Measurements from ENCODE around the gene CCDC102A. TPM values are rescaled to one million over a fixed set of nuclear protein-coding genes. Genes with fewer than 3 reads are reported as not detected.
"Not testable (repeated sequence)": the region's sequence is repeated elsewhere in the genome, so short reads cannot be mapped to it uniquely, and the experiment has no call there.

The CCDC102A gene
- total RNA-seq, 2 experiments from 2014 or later, result 8.1 to 10.5 TPM

DNA sequence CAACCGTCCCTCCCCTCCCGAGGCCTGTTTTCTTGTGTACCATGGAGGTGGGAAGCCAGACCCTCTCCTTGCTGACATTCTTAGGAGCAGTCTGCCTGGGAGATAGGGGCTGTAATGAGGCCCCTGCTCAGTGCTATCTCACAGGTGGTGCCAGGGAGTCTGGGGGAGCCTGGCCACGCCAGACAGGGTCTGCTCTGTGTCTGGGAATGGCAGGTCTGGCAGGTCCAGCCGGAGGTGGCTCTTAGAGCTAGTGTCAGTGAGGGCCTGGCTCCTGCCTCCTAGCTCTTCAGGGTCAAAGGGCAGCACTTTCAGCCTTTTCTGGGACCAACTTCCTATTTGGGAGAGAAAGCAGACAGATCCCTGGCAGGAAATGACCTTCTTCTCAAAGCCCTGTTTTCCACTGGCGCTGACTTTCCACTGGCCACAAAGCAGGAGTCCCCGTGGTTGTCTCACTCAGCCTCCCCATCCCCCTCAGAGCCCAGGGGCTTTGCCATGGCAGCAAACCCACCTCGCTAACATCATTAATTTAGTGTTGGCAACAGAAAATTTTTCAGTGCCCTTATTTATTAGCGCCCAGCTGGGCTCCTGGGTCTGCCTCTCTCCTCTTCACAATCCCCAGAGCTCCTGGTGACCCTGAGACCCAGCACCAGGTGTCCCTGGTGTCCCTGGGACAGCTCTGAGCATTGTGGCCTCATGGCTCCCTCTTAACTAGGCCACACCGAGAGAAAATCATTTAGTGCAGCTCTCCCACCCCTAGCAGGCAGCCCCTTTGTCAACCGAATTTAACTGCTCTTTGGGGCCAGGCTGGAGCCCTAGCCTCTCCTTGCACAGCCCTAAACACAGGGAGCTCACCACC, 26.1 kb downstream of the CCDC102A start:
- H3K4me1 Mint-ChIP-seq, result no peaks in the 10 kb centered on the region
- no peak overlapping the region for H3K27ac Mint-ChIP-seq
- H3K9me3 Mint-ChIP-seq, result no peaks in the 10 kb centered on the region
- H3K4me3 Mint-ChIP-seq, result no peak overlapping the region
- H3K36me3 Mint-ChIP-seq (ENCODE audit: low read depth), result no peaks in the 10 kb centered on the region
- H3K27me3 Mint-ChIP-seq, result no peaks in the 10 kb centered on the region
- ChIA-PET POLR2A (no interaction called here), CTCF (interaction anchor here (1.6 to 2.3 kb wide), 2 partner anchors 10 to 16 kb away, joined by 5 to 14 read pairs; no protein-coding TSS in a partner anchor)
- no peak for DNase-seq

DNA sequence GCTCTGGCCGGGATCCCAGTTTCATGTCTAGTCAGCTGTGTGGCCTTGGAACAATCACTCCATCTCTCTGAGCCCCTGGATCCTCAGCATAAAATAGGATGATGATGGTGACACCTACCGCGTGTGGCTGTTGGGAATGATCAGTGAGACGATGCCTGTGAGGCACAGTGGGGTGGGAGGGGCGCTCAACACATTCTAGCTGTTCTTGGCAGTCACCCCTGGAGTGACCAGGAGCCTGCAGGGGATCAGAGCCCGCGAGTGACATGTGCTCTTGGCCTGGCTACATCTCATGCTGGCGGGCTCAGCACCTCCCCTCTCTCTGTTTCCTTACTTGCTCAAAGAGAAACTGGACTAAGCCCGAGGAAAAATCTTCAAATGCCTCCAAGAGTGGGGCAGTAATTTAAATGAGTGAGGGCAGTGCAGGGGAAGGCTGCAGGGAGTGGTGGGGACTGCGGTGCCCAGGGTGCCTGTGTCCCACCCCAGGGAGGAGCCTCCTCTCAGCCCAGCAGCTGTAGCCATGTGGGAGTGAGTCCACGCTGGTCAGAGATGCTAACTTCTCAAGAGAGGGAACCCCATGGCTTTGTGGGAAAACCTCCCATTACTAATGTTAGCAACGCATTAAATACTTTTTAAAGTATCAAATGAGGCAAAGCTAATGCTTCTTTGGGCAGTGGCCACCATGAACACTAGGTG, 27.0 kb downstream of the CCDC102A start:
- DNase-seq, result no peak
- H3K36me3 Mint-ChIP-seq (ENCODE audit: low read depth), result no peaks in the 10 kb centered on the region
- POLR2A ChIA-PET, result no interaction called here
- CTCF ChIA-PET, result interaction anchor here (1.0 to 2.3 kb wide), 3 partner anchors 11 to 47 kb away, joined by 3 to 14 read pairs (median 5); no protein-coding TSS in a partner anchor
- H3K4me1 Mint-ChIP-seq, result no peaks in the 10 kb centered on the region
- H3K27me3 Mint-ChIP-seq, result no peaks in the 10 kb centered on the region
- no peaks in the 10 kb centered on the region for H3K9me3 Mint-ChIP-seq
- H3K4me3 Mint-ChIP-seq, result no peak overlapping the region
- no peak overlapping the region for H3K27ac Mint-ChIP-seq

DNA sequence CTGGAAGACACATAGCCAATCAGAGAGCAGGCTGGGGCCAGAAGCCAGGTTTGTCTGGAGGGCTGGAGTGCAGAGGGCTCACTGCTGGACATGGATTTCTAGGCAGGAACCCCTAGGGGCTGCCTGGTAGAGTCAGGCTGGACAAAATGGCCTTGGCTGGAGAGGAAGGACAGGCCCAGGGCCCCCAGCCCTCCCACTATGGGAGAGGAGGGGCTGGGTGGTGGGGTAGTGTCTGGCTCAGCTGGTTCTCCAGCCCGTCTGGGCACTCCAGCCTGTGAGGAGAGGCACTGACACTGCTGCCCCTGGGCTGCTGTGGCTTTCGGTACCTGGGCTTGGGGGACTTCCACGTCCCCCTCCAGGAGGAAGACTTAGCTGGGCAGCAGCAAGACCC, 28.3 kb downstream of the CCDC102A start:
- CTCF ChIA-PET, result interaction anchor here (1.6 kb wide), 1 partner anchor 12 kb away, joined by 6 read pairs; no protein-coding TSS in a partner anchor
- no peaks in the 10 kb centered on the region for H3K27me3 Mint-ChIP-seq
- H3K27ac Mint-ChIP-seq, result no peak overlapping the region
- H3K4me1 Mint-ChIP-seq, result no peaks in the 10 kb centered on the region
- DNase-seq, result no peak
- no peaks in the 10 kb centered on the region for H3K9me3 Mint-ChIP-seq
- H3K4me3 Mint-ChIP-seq, result no peak overlapping the region
- POLR2A ChIA-PET, result no interaction called here
- H3K36me3 Mint-ChIP-seq (ENCODE audit: low read depth), result no peaks in the 10 kb centered on the region

DNA sequence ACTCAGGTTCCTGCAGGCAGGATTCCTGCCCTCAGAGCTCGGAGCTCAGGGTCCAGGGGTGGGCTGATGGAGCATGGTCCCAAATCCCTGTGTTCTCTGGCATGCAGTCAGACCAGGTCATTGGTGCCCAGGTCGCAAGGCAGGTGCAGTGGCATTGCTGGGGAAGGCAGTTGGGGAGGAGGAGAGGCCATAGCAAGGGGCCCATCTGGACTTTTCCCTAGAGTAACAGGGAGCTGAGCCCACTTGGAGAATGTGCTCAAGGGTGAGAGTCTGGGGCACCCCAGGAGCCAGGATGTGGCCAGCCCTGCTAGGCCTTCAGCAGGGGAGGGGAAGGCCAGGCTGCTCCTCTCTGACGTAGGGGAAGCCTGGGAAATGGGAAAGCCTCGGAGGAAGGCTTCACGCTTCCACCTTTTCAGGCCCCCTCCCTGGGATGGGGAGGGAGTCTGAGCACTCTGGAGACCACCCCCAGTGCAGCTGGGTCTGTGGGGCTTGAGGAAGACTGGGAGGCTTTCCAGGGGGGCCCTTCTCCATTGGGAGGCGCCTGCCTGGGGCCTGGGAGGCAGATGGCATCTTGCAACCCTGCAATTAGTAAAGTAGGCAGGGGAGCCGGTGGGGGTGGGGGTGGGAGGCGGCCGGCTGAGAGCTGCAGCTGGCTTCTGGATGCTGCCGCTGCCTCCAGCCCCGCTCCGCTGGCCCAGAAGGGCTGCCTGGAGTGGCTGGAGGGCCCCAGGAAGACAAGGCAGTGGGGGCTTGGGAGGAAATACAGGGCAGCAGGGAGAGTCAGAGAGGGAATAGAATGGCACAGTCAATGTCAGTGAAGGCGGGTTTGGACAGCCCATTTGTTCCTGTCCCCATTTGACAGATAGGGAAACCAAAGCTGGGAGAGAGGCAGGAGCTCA, 29.0 kb downstream of the CCDC102A start:
- ChIA-PET CTCF (interaction anchor here (1.6 kb wide), 1 partner anchor 12 kb away, joined by 6 read pairs; no protein-coding TSS in a partner anchor), POLR2A (no interaction called here)
- no peaks in the 10 kb centered on the region for H3K4me1 Mint-ChIP-seq
- DNase-seq, result no peak
- no peak overlapping the region for H3K4me3 Mint-ChIP-seq
- H3K36me3 Mint-ChIP-seq (ENCODE audit: low read depth), result no peaks in the 10 kb centered on the region
- no peak overlapping the region for H3K27ac Mint-ChIP-seq
- H3K27me3 Mint-ChIP-seq, result no peaks in the 10 kb centered on the region
- no peaks in the 10 kb centered on the region for H3K9me3 Mint-ChIP-seq

DNA sequence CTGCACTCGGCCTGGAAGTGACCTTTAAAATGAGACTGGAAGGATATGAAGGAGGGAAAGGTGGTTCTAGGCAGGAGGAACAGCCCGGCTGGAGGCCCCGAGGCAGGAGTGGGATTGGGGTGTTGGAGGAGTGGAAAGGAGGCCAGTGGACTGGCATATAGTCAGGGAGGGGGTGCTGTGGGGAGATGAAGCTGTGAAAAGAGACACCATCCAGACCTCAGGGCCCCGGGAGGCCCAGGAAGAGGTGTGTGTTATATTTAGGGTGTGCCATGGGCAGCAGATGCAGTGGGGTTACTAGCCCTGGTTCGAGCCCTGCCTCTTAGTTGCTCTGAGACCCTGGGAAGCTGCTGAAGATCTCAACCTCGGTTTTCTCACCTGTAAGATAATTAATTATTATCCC, 31.2 kb downstream of the CCDC102A start:
- CTCF ChIA-PET, result interaction anchor here (0.8 to 1.7 kb wide), 5 partner anchors 12 to 43 kb away, joined by 3 to 5 read pairs (median 3); partner anchors contain the start of genes ADGRG5 and POLR2C
- POLR2A ChIA-PET, result no interaction called here
- no peak for DNase-seq
- H3K4me1 Mint-ChIP-seq, result peaks cover 12% of the 10 kb centered on the region
- no peaks in the 10 kb centered on the region for H3K27me3 Mint-ChIP-seq
- no peaks in the 10 kb centered on the region for H3K36me3 Mint-ChIP-seq (ENCODE audit: low read depth)
- H3K9me3 Mint-ChIP-seq, result no peaks in the 10 kb centered on the region
- H3K4me3 Mint-ChIP-seq, result no peak overlapping the region
- no peak overlapping the region for H3K27ac Mint-ChIP-seq

DNA sequence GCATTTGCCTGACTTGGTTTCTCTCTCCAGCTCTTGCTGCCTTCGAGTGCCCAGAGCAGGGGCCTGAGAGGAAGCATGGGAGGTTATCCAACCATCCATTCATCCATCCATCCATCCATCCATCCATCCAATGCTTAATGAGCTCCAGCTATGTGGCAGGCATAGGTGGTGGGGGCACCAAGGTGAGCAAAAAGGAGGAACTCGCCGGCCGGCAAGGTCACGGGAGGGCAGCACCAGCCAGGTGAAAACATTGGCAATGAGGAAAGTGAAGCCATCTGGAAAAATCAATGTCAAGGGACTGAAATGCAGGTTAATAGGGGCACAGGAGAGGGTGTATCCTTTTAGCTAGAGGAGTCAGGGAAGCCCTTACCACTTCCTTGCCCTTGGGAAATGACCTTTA, 31.9 kb downstream of the CCDC102A start:
- no peaks in the 10 kb centered on the region for H3K9me3 Mint-ChIP-seq
- peaks cover 12% of the 10 kb centered on the region for H3K4me1 Mint-ChIP-seq
- H3K4me3 Mint-ChIP-seq, result no peak overlapping the region
- CTCF ChIA-PET, result interaction anchor here (0.8 to 1.7 kb wide), 4 partner anchors 15 to 42 kb away, joined by 3 to 4 read pairs (median 3); partner anchors contain the start of gene POLR2C
- no peak overlapping the region for H3K27ac Mint-ChIP-seq
- POLR2A ChIA-PET, result no interaction called here
- no peaks in the 10 kb centered on the region for H3K27me3 Mint-ChIP-seq
- H3K36me3 Mint-ChIP-seq (ENCODE audit: low read depth), result no peaks in the 10 kb centered on the region
- no peak for DNase-seq

DNA sequence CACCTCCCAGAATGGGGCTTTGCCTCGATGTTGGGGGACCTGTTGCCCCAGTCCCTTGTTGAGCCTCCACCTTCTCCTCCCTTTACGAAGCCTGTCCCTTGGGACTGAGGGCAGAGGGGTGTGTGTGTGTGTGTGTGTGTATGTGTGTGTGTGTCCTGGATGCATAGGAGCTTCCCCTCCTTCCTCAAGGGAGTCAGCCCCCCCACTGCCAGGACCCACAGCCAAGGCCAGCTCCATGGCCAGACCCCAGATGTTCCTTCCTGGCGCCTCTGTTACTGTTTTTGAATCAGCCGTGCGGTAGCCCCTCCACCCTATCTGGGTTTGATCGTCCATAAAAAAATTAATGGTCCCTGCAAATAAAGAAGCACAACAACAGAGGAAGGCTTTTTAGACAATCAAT, 32.4 kb downstream of the CCDC102A start:
- ChIA-PET POLR2A (no interaction called here), CTCF (interaction anchor here (0.6 to 1.7 kb wide), 3 partner anchors 16 to 67 kb away, joined by 3 to 4 read pairs (median 3); partner anchors contain the start of gene POLR2C)
- H3K4me1 Mint-ChIP-seq, result peaks cover 12% of the 10 kb centered on the region
- H3K36me3 Mint-ChIP-seq (ENCODE audit: low read depth), result no peaks in the 10 kb centered on the region
- no peak overlapping the region for H3K27ac Mint-ChIP-seq
- no peaks in the 10 kb centered on the region for H3K9me3 Mint-ChIP-seq
- no peak overlapping the region for H3K4me3 Mint-ChIP-seq
- no peaks in the 10 kb centered on the region for H3K27me3 Mint-ChIP-seq
- no peak for DNase-seq

DNA sequence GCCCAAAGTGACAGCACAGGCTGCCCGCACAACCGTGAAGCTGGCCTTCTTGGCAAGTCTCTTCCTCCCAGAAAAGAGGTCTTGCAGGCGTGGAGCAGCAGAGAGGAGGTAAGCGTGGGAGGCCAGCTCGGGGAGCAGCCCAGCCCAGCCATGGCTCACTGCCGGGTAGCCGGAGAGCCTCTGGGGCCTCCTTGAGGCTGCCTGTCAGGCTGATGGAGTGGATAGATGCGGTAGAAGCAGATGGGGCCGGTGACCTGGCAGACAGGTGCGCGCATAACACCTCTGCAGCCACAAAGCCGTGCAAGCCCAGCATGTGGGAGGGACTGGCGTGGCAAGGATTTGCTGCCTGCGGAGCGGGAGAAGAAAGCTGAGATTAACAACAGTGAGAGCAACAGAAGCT, 33.0 kb downstream of the CCDC102A start:
- H3K4me3 Mint-ChIP-seq, result no peak overlapping the region
- POLR2A ChIA-PET, result no interaction called here
- peaks cover 12% of the 10 kb centered on the region for H3K4me1 Mint-ChIP-seq
- no peaks in the 10 kb centered on the region for H3K36me3 Mint-ChIP-seq (ENCODE audit: low read depth)
- no peaks in the 10 kb centered on the region for H3K27me3 Mint-ChIP-seq
- DNase-seq, result no peak
- CTCF ChIA-PET, result interaction anchor here (0.6 to 0.9 kb wide), 2 partner anchors 15 to 66 kb away, joined by 3 read pairs; no protein-coding TSS in a partner anchor
- H3K9me3 Mint-ChIP-seq, result no peaks in the 10 kb centered on the region
- no peak overlapping the region for H3K27ac Mint-ChIP-seq

DNA sequence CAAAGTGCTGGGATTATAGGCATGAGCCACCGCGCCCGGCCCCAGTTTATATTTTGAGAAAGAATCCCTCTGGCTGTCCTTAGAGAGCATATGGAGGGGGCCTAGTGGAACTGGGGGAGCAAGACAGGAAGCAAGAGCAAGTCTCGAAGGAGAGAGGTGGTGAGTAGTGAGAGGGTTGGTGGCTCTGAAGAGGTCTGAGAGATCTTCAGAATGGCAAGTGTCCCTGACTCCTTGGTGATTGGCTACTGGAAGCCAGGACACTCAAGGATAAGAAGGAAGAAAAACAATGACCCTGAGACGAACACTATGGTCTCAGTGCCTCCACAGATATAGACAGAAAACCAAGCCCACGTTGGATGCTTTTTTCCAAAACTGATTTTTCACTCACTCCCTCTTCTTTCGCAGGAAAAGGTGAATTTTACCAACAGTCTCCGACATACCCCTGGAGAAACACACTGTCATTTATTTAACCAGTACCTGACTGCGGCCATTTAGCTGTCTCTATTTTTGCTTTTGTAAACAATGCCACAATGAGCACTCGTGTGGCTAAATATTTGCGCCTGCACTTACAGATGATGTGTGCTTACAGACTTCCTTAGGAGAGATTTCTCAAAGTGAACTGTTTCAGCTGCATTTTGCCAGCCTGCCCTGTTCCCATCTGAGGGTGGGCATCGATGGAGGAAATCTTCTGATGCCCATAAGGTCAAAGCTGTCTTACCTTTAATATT, 34.2 kb downstream of the CCDC102A start:
- Mint-ChIP-seq H3K27me3 (no peaks in the 10 kb centered on the region), H3K4me3 (no peak overlapping the region), H3K4me1 (peaks cover 12% of the 10 kb centered on the region), H3K9me3 (no peaks in the 10 kb centered on the region), H3K36me3 (ENCODE audit: low read depth) (no peaks in the 10 kb centered on the region), H3K27ac (no peak overlapping the region)
- ChIA-PET CTCF (no interaction called here), POLR2A (no interaction called here)
- DNase-seq, result no peak

DNA sequence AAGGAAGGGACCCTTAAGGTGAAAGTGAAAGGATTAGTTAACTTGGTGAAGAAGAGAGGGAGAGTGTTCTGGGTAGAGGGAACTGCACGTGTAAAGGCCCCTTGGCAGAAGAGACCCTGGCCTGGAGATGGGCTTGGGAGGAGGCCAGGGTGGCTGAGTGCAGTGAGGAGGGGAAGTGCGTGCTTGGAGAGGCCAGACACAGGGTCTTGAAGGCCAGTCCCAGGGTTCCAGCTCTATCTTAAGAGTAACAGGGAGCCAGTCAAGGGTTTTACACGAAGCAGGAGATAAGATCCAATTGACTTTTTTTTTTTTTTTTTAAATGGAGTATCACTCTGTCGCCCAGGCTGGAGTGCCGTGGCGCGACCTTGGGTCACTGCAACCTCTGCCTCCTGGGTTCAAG, 34.9 kb downstream of the CCDC102A start:
- H3K4me1 Mint-ChIP-seq, result peaks cover 12% of the 10 kb centered on the region
- CTCF ChIA-PET, result interaction anchor here (0.6 kb wide), 1 partner anchor 635 kb away, joined by 4 read pairs; no protein-coding TSS in a partner anchor
- no peak for DNase-seq
- peak overlapping the region; percentile 57 for H3K27ac Mint-ChIP-seq
- no peaks in the 10 kb centered on the region for H3K36me3 Mint-ChIP-seq (ENCODE audit: low read depth)
- POLR2A ChIA-PET, result no interaction called here
- no peaks in the 10 kb centered on the region for H3K27me3 Mint-ChIP-seq
- H3K4me3 Mint-ChIP-seq, result no peak overlapping the region
- no peaks in the 10 kb centered on the region for H3K9me3 Mint-ChIP-seq

DNA sequence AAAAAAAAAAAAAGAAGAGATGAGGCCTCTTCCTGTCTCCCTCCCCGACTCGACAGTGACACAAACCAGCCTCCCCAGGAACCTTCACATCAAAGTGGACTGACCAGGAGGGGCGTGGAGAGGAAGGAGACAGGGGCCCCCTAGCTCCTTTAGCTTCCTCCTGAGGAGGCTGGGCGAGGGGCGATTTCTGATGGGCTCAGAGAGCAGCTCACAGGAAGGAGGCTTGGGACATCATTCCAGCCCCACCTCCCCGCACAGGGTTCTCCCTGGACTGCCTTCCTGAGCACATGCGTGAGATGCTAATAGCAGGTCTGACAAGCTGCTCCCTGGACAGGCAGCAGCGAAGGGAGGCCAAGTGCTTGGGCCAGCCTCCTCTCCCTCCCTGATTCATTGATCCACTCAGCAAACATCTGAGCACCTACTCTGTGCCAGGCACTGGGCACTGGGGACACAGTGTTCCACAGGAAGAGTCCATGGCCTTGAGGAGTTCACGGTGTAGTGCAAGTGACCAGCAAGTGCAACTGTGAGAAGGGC, 35.7 kb downstream of the CCDC102A start:
- H3K27me3 Mint-ChIP-seq, result no peaks in the 10 kb centered on the region
- H3K36me3 Mint-ChIP-seq (ENCODE audit: low read depth), result no peaks in the 10 kb centered on the region
- CTCF ChIA-PET, result interaction anchor here (2.3 kb wide), 1 partner anchor 15 kb away, joined by 7 read pairs; the partner anchor contains the start of gene DOK4
- peak overlapping the region; percentile 57 for H3K27ac Mint-ChIP-seq
- H3K4me3 Mint-ChIP-seq, result no peak overlapping the region
- H3K9me3 Mint-ChIP-seq, result no peaks in the 10 kb centered on the region
- POLR2A ChIA-PET, result no interaction called here
- H3K4me1 Mint-ChIP-seq, result peaks cover 12% of the 10 kb centered on the region
- DNase-seq, result peak; percentile 45

DNA sequence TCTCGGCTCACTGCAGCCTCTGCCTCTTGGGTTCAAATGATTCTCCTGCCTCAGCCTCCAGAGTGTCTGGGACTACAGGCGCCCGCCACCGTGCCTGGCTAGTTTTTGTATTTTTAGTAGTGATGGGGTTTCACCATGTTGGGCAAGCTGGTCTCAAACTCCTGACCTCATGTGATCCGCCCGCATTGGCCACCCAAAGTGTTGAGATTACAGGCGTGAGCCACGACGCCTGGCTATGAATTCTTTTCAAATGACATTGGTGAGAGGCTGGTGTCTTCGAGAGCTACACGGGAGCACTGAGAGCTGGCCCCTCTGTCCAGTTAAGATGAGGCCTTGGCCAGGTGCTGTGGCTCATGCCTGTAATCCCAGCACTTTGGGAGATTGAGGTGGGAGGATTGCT, 36.4 kb downstream of the CCDC102A start:
- POLR2A ChIA-PET; H3K36me3 Mint-ChIP-seq (ENCODE audit: low read depth); H3K9me3 Mint-ChIP-seq; DNase-seq; H3K27ac Mint-ChIP-seq; H3K4me3 Mint-ChIP-seq; H3K27me3 Mint-ChIP-seq: not testable (repeated sequence)
- H3K4me1 Mint-ChIP-seq, result peaks cover 12% of the 10 kb centered on the region
- CTCF ChIA-PET, result interaction anchor here (2.3 kb wide), 1 partner anchor 14 kb away, joined by 7 read pairs; the partner anchor contains the start of gene DOK4
